ENCODE results near the gene ZMYND8.

Gene ZMYND8

DNA sequence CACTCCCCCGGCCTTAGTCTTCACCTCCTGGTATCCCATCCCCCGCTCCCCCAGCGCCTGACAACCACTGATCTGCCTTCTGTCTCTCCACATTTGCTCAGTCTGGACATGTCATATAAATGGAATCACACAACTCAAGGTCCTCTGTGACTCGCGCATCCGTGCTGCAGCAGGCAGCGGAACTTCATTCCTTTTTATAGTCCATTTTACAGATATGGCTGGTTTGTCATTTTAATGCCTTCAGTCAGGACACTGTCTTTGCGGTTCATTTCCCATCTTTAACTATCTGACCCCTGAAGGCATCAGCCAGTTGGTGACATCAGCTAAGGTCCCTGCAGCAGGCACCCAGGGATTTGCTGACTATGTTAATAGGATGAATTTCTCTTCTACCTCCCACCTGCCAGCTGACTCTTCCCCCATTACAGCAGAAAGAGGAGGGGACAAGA lies 125.7 kb downstream of the ZMYND8 start:
- H3K4me2 ChIP-seq (ENCODE audit: low read length): no peak overlapping the region
- no peaks in the 10 kb centered on the region for H3K79me2 ChIP-seq (ENCODE audit: insufficient read depth, low read length)
- H3K9ac ChIP-seq (ENCODE audit: low read length): no peak overlapping the region
- no peak overlapping the region for H2AFZ ChIP-seq (ENCODE audit: low read length)
- H3K27me3 ChIP-seq (ENCODE audit: insufficient read depth, low read length): no peaks in the 10 kb centered on the region
- H3K9me3 ChIP-seq (ENCODE audit: low read length): no peaks in the 10 kb centered on the region
- no peaks in the 10 kb centered on the region for H3K4me1 ChIP-seq (ENCODE audit: insufficient read depth, low read length, severe bottlenecking)
- no peaks in the 10 kb centered on the region for H3F3A ChIP-seq (ENCODE audit: insufficient read depth, low read length)
- no peak for TF ChIP-seq EZH2 (IDR thresholded peaks at IDR 0.05; ENCODE audit: borderline replicate concordance, low read length)
- TF ChIP-seq CTCF (IDR thresholded peaks at IDR 0.05; ENCODE audit: low read length): no peak
- no peaks in the 10 kb centered on the region for H4K20me1 ChIP-seq (ENCODE audit: insufficient read depth, low read length)
- H3K9me2 ChIP-seq (ENCODE audit: low read depth, low read length): no peaks in the 10 kb centered on the region
- H3K4me3 ChIP-seq (ENCODE audit: low read depth, low read length, poor library complexity, severe bottlenecking): no peak overlapping the region
- H3K36me3 ChIP-seq (ENCODE audit: insufficient read depth, low read length): peaks cover 95% of the 10 kb centered on the region
- H3K27ac ChIP-seq (ENCODE audit: low read depth, low read length, poor library complexity, severe bottlenecking): no peak overlapping the region

GRCh38 chr20:47228654-47229053 lies 127.8 kb downstream of the ZMYND8 start:
- Histone ChIP-seq H3K4me3 (ENCODE audit: low read depth, low read length, poor library complexity, severe bottlenecking) (no peak overlapping the region), H3K79me2 (ENCODE audit: insufficient read depth, low read length) (no peaks in the 10 kb centered on the region), H3K4me2 (ENCODE audit: low read length) (no peak overlapping the region), H3K9me3 (ENCODE audit: low read length) (no peaks in the 10 kb centered on the region), H2AFZ (ENCODE audit: low read length) (no peak overlapping the region), H3K4me1 (ENCODE audit: insufficient read depth, low read length, severe bottlenecking) (no peaks in the 10 kb centered on the region), H3K27ac (ENCODE audit: low read depth, low read length, poor library complexity, severe bottlenecking) (no peak overlapping the region), H3K27me3 (ENCODE audit: insufficient read depth, low read length) (no peaks in the 10 kb centered on the region), H4K20me1 (ENCODE audit: insufficient read depth, low read length) (no peaks in the 10 kb centered on the region), H3K9ac (ENCODE audit: low read length) (no peak overlapping the region), H3F3A (ENCODE audit: insufficient read depth, low read length) (no peaks in the 10 kb centered on the region; the same call in 1 of the 2 replicates), H3K36me3 (ENCODE audit: insufficient read depth, low read length) (peaks cover 93% of the 10 kb centered on the region), H3K9me2 (ENCODE audit: low read depth, low read length) (no peaks in the 10 kb centered on the region)
- TF ChIP-seq EZH2 (IDR thresholded peaks at IDR 0.05; ENCODE audit: borderline replicate concordance, low read length) (no peak), CTCF (IDR thresholded peaks at IDR 0.05; ENCODE audit: low read length) (no peak)

DNA sequence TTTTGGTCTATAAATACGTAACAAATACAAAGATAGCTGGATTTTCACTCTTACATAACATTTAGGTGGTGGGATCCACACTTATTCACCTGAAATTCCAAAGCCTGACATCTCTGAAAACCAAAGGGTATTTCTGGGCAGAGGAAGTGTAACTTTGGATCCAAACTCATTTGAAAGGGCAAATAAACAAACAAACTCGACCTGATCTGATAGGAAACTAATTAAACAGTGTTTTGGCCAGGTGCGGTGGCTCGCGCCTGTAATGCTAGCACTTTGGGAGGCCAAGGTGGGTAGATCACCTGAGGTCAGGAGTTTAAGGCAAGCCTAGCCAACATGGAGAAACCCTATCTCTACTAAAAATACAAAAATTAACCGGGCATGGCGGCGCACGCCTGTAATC lies 128.9 kb downstream of the ZMYND8 start:
- TF ChIP-seq CTCF (IDR thresholded peaks at IDR 0.05; ENCODE audit: low read length) (no peak), EZH2 (IDR thresholded peaks at IDR 0.05; ENCODE audit: borderline replicate concordance, low read length) (no peak)
- no peaks in the 10 kb centered on the region for H4K20me1 ChIP-seq (ENCODE audit: insufficient read depth, low read length)
- no peaks in the 10 kb centered on the region for H3K4me1 ChIP-seq (ENCODE audit: insufficient read depth, low read length, severe bottlenecking)
- H3K27ac ChIP-seq (ENCODE audit: low read depth, low read length, poor library complexity, severe bottlenecking): no peak overlapping the region
- H3K36me3 ChIP-seq (ENCODE audit: insufficient read depth, low read length): peaks cover 92% of the 10 kb centered on the region
- no peak overlapping the region for H3K4me3 ChIP-seq (ENCODE audit: low read depth, low read length, poor library complexity, severe bottlenecking)
- no peaks in the 10 kb centered on the region for H3K27me3 ChIP-seq (ENCODE audit: insufficient read depth, low read length)
- H2AFZ ChIP-seq (ENCODE audit: low read length): no peak overlapping the region
- no peak overlapping the region for H3K9ac ChIP-seq (ENCODE audit: low read length)
- no peaks in the 10 kb centered on the region for H3K9me2 ChIP-seq (ENCODE audit: low read depth, low read length)
- no peaks in the 10 kb centered on the region for H3K9me3 ChIP-seq (ENCODE audit: low read length)
- H3K79me2 ChIP-seq (ENCODE audit: insufficient read depth, low read length): no peaks in the 10 kb centered on the region
- H3F3A ChIP-seq (ENCODE audit: insufficient read depth, low read length): no peaks in the 10 kb centered on the region; the same call in 1 of the 2 replicates
- no peak overlapping the region for H3K4me2 ChIP-seq (ENCODE audit: low read length)

Data from OCI-LY1 (cell line).